IMR-90 (cell line): ENCODE data around the gene GPC6.

Experiments
- BHLHE40 ChIP-seq: fragments of 150-350 bp; IDR thresholded peaks from 2 replicates; pipeline ENCODE4 v1.6.1; 2016; ENCODE audit warnings: mild to moderate bottlenecking, low read depth, low read length
- CEBPB ChIP-seq: IDR thresholded peaks from 2 replicates; pipeline ENCODE4 v1.6.1; 2012; ENCODE audit warnings: low read depth, low read length, improper control_type of control experiment
- NFE2L2 ChIP-seq: fragments of 150-350 bp; IDR thresholded peaks from 2 replicates; pipeline ENCODE4 v1.6.1; 2016; ENCODE audit warnings: low read depth, mild to moderate bottlenecking, low read length
- POLR2A ChIP-seq: IDR thresholded peaks from 2 replicates; pipeline ENCODE4 v1.6.1; 2012; ENCODE audit warnings: mild to moderate bottlenecking, low read depth, low read length
- RAD21 ChIP-seq: IDR thresholded peaks from 2 replicates; pipeline ENCODE4 v1.6.1; 2012; ENCODE audit warnings: low read length, improper control_type of control experiment
- RCOR1 ChIP-seq: IDR thresholded peaks from 2 replicates; pipeline ENCODE4 v1.6.1; 2012; ENCODE audit warnings: mild to moderate bottlenecking, low read length, improper control_type of control experiment; ENCODE audit not compliant: insufficient replicate concordance
- SMC3 ChIP-seq: fragments of 150-350 bp; IDR thresholded peaks from 2 replicates; pipeline ENCODE4 v1.6.1; 2016; ENCODE audit warnings: low read depth, mild to moderate bottlenecking, antibody characterized with exemption, low read length, moderate library complexity
- TF ChIP-seq, protein P1 (sequence below): conservative IDR thresholded peaks from 2 replicates; pipeline ENCODE4 v1.5.1; 2012; ENCODE audit warnings: mild to moderate bottlenecking, low read depth, low read length, improper control_type of control experiment

DNA sequence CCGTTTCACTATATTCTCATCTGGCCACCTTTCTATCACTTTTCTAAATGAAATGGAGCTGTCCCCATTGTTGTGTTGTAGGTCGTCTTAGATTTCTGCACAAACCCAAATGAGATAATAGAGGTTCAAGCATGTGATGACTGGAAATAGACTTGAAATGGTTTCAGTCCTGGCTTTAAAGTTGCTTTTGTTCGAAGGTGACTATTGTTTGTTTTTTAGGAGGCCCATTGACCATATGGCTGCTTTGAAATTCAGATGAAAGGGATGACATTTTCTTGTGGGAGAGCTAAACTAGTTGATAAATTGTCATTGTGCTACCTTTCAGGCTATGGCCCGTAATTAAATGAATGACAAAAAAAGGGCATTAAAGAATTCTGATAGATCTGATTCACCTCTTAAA lies 583.7 kb downstream of the GPC6 start:
- TF ChIP-seq SMC3 (no peak), POLR2A (no peak), NFE2L2 (no peak), CEBPB (no peak), RAD21 (no peak), BHLHE40 (no peak), RCOR1 (no peak)
- TF ChIP-seq, protein P1, sequence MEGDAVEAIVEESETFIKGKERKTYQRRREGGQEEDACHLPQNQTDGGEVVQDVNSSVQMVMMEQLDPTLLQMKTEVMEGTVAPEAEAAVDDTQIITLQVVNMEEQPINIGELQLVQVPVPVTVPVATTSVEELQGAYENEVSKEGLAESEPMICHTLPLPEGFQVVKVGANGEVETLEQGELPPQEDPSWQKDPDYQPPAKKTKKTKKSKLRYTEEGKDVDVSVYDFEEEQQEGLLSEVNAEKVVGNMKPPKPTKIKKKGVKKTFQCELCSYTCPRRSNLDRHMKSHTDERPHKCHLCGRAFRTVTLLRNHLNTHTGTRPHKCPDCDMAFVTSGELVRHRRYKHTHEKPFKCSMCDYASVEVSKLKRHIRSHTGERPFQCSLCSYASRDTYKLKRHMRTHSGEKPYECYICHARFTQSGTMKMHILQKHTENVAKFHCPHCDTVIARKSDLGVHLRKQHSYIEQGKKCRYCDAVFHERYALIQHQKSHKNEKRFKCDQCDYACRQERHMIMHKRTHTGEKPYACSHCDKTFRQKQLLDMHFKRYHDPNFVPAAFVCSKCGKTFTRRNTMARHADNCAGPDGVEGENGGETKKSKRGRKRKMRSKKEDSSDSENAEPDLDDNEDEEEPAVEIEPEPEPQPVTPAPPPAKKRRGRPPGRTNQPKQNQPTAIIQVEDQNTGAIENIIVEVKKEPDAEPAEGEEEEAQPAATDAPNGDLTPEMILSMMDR = no peak
